Nephron (organoid): ENCODE measurements around the gene LNX1.

Source experiments
- H3K27ac Mint-ChIP-seq, 3 experiments: 2 replicates each; pipeline ENCODE4 v1.8.0; 2020; ENCODE audit warnings: mixed read lengths in 3 of 3, mild to moderate bottlenecking in 2 of 3, moderate library complexity in 1 of 3
- H3K27me3 Mint-ChIP-seq: 2 replicates; pipeline ENCODE4 v1.8.0; 2021; ENCODE audit warnings: low read depth, mild to moderate bottlenecking, moderate library complexity, mixed read lengths
- H3K36me3 Mint-ChIP-seq: 2 replicates; pipeline ENCODE4 v1.8.0; 2020; ENCODE audit warnings: low read depth, mixed read lengths
- H3K4me1 Mint-ChIP-seq: 2 replicates; pipeline ENCODE4 v1.8.0; 2020; ENCODE audit warnings: mixed read lengths
- H3K4me3 Mint-ChIP-seq, 3 experiments: 2 replicates each; pipeline ENCODE4 v1.8.0; 2020; ENCODE audit warnings: mild to moderate bottlenecking in 3 of 3, mixed read lengths in 3 of 3, moderate library complexity in 2 of 3
- H3K9me3 Mint-ChIP-seq: 2 replicates; pipeline ENCODE4 v1.8.0; 2020; ENCODE audit warnings: mixed read lengths
- TF ChIP-seq, protein P1 (sequence below), 3 experiments: fragments of 200-600 bp; sonication (generic); IDR thresholded peaks; one replicate each; pipeline ENCODE4 v1.5.0; 2021; ENCODE audit warnings: antibody characterized with exemption in 3 of 3; ENCODE audit not compliant: unreplicated experiment in 3 of 3

Gene LNX1

DNA sequence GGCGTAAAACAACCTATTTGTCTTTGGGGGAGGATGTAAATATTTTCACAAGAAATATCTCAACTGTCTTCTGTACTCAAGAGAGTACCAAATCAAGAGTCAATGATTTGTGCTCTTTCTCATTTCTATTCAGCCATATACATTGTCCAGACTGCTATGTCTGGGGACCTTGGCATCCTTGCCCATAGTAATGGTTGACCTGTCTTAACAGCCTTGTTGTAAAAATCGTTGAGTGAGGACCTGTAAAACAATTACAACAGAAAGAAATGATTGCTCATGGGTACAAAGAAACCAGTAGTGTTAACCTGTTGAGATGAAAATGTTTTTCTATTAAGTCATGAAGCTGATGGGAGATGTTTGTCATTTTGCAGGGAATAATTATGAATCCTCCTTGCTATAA lies 56.6 kb downstream of the LNX1 start:
- TF ChIP-seq, protein P1, sequence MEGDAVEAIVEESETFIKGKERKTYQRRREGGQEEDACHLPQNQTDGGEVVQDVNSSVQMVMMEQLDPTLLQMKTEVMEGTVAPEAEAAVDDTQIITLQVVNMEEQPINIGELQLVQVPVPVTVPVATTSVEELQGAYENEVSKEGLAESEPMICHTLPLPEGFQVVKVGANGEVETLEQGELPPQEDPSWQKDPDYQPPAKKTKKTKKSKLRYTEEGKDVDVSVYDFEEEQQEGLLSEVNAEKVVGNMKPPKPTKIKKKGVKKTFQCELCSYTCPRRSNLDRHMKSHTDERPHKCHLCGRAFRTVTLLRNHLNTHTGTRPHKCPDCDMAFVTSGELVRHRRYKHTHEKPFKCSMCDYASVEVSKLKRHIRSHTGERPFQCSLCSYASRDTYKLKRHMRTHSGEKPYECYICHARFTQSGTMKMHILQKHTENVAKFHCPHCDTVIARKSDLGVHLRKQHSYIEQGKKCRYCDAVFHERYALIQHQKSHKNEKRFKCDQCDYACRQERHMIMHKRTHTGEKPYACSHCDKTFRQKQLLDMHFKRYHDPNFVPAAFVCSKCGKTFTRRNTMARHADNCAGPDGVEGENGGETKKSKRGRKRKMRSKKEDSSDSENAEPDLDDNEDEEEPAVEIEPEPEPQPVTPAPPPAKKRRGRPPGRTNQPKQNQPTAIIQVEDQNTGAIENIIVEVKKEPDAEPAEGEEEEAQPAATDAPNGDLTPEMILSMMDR (IDR thresholded peaks at IDR 0.05; ENCODE audit: unreplicated experiment in 3 of 3) = no peak
- Mint-ChIP-seq H3K27me3 (peaks cover 11% of the 10 kb centered on the region), H3K4me3 (no peak overlapping the region), H3K4me1 (peaks cover 17% of the 10 kb centered on the region), H3K36me3 (no peaks in the 10 kb centered on the region), H3K9me3 (no peaks in the 10 kb centered on the region), H3K27ac (no peak overlapping the region)

DNA sequence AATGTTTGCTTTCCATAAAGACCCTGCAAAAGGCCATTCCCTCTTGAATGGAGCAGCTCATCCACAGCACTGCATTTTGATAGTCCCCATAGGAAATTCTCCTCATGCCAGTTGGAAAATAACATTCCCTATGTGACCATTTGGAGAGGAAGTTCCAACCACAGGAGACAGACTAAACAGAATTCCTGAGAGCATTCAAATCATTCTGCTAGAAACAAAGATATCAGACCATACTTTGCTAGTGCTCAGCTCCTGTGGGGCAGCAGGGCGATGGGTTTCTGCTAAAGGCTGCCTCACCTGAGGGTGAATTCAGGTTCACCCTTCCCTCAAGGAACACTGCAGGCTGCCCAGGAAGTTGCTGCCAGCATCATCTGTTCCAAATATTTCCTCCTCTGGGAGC lies 58.8 kb downstream of the LNX1 start:
- H3K4me3 Mint-ChIP-seq = no peak overlapping the region
- H3K27ac Mint-ChIP-seq = no peak overlapping the region
- no peaks in the 10 kb centered on the region for H3K36me3 Mint-ChIP-seq
- H3K4me1 Mint-ChIP-seq = peaks cover 6% of the 10 kb centered on the region
- TF ChIP-seq, protein P1 (IDR thresholded peaks at IDR 0.05; ENCODE audit: unreplicated experiment in 3 of 3) = no peak
- peaks cover 8% of the 10 kb centered on the region for H3K27me3 Mint-ChIP-seq
- H3K9me3 Mint-ChIP-seq = no peaks in the 10 kb centered on the region

DNA sequence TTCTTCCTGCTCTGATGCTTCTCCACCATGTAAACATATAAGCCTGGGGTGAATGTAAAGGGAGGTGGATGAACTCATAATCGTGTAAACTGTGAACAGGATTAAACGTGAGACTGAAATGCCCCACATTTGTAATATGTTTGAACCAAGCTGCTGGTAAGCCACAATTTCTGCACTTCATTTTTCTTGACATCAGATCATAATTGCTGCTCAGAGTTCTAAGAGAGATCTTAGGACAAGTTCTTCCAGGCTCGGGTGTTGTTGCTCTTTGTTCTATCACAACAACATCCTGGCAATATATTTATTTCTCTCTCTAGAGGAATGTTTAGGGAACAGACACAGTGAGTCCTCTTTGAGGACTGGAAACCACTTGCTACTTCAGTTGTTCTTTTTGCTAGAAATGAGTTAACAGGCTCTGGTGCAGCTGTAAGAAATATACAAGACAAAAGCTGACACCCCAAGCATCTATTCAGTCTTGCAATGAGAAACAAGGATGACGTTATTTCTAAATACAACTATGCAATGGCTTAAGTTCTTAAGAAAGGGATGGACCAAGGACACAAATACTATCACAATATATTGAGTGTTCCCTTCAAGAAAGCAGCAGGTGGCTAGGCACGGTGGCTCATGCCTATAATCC lies 59.6 kb downstream of the LNX1 start:
- TF ChIP-seq, protein P1 (IDR thresholded peaks at IDR 0.05; ENCODE audit: unreplicated experiment in 3 of 3) = no peak

DNA sequence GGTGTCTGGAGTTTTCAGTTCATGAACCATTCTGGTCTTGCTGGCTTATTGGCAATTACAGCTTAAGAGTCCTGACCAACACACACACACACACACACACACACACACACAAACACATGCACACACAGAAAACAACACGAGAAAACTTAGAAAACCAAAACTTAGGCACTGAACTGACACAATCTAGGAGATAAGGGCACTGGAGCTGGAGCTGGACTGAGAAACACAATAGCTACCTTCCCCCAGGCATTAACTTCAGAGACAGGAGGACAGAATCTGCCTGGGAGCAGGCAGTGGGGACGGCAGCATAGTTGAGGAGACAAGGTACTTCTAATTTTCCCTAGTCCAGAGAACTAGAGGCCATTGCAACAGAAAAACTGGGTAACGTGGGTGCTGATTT lies 62.3 kb downstream of the LNX1 start:
- no peak overlapping the region for H3K4me3 Mint-ChIP-seq
- H3K27ac Mint-ChIP-seq = no peak overlapping the region
- TF ChIP-seq, protein P1 (IDR thresholded peaks at IDR 0.05; ENCODE audit: unreplicated experiment in 3 of 3) = no peak
- H3K4me1 Mint-ChIP-seq = peaks cover 6% of the 10 kb centered on the region
- H3K9me3 Mint-ChIP-seq = no peaks in the 10 kb centered on the region
- no peaks in the 10 kb centered on the region for H3K36me3 Mint-ChIP-seq
- H3K27me3 Mint-ChIP-seq = peaks cover 5% of the 10 kb centered on the region

More for the DNA sequence above, 59.6 kb downstream of the LNX1 start:
- Mint-ChIP-seq H3K4me3 (no peak overlapping the region), H3K27ac (no peak overlapping the region), H3K4me1 (peaks cover 6% of the 10 kb centered on the region), H3K9me3 (no peaks in the 10 kb centered on the region), H3K36me3 (no peaks in the 10 kb centered on the region), H3K27me3 (peaks cover 5% of the 10 kb centered on the region)

DNA sequence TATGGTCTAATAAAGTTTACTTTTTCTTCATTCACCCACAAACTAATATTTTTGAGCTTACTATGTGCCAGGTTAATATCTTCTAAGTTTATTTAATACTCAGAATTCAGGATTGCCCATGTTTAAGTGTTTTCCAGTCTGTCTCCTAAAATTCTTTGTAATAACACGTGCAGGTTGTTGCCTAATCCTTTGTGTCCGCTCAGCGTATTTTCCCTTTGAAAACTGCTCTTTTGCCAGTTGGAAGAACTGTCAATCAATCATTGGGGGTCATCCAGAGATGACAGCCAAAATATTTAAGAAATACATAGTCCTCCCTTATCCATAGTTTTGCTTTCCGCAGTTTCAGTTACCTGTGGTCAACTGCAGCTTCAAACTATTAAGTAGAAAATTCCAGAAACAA lies 63.4 kb downstream of the LNX1 start:
- peaks cover 6% of the 10 kb centered on the region for H3K4me1 Mint-ChIP-seq
- TF ChIP-seq, protein P1 (IDR thresholded peaks at IDR 0.05; ENCODE audit: unreplicated experiment in 3 of 3) = no peak
- H3K9me3 Mint-ChIP-seq = no peaks in the 10 kb centered on the region
- H3K27ac Mint-ChIP-seq = no peak overlapping the region
- H3K36me3 Mint-ChIP-seq = no peaks in the 10 kb centered on the region
- peaks cover 4% of the 10 kb centered on the region for H3K27me3 Mint-ChIP-seq
- no peak overlapping the region for H3K4me3 Mint-ChIP-seq

DNA sequence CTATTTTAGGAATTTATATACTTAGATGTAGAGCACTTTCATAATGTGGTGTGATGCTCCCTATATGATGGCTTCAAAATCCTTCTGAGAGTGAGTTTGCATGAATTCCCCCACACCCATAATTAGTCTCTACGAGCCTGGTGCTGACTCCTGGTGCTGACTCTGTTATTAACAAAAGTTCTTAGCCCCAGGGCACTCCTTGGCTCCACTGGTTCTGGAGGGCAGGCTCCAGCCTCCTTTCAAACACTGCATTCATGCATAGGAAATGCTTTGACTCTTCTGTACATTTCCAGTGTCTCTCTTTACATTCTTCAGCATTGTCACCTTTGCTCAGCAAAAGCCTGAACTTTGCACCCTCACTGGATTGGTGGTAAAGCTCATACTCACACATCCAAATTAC lies 64.0 kb downstream of the LNX1 start:
- H3K9me3 Mint-ChIP-seq = no peaks in the 10 kb centered on the region
- TF ChIP-seq, protein P1 (IDR thresholded peaks at IDR 0.05; ENCODE audit: unreplicated experiment in 3 of 3) = no peak
- no peaks in the 10 kb centered on the region for H3K36me3 Mint-ChIP-seq
- H3K4me3 Mint-ChIP-seq = no peak overlapping the region
- H3K27me3 Mint-ChIP-seq = peaks cover 4% of the 10 kb centered on the region
- H3K27ac Mint-ChIP-seq = no peak overlapping the region
- peaks cover 6% of the 10 kb centered on the region for H3K4me1 Mint-ChIP-seq
